Adrenal gland (tissue), 5 donors: ENCODE measurements around the gene CD46.
"Not testable (repeated sequence)": the region's sequence is repeated elsewhere in the genome, so short reads cannot be mapped to it uniquely, and the experiment has no call there.

Source experiments
- POLR2A ChIP-seq, 2 donors: fragments of 450-650 bp; IDR thresholded peaks; one replicate each; pipeline ENCODE4 v1.6.1; 2017; ENCODE audit warnings: antibody characterized with exemption in 2 of 2, mild to moderate bottlenecking in 2 of 2, moderate library complexity in 1 of 2
- TF ChIP-seq, protein P1 (sequence below), 6 experiments: fragments of 450-650 bp in 4 of 6; fragments of 200-600 bp in 2 of 6; sonication (generic) in 1 of 6; IDR thresholded peaks; 1 replicate in 5 of 6; 2 replicates in 1 of 6; pipeline versions ENCODE4 v1.5.1 to v1.8.0; 2016 to 2021; ENCODE audit warnings: antibody characterized with exemption in 6 of 6, mild to moderate bottlenecking in 2 of 6, moderate library complexity in 1 of 6
- donor health status: DM: no; HTN: no; CAD: no.

DNA sequence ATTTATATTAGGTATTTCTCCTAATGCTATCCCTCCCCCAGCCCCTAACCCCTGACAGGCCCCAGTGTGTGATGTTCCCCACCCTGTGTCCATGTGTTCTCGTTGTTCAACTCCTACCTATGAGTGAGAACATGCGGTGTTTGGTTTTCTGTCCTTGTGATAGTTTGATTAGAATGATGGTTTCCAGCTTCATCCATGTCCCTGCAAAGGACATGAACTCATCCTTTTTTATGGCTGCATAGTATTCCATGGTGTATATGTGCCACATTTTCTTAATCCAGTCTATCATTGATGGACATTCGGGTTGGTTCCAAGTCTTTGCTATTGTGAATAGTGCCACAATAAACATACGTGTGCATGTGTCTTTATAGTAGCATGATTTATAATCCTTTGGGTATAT, 18.7 kb downstream of the CD46 start:
- TF ChIP-seq, protein P1, sequence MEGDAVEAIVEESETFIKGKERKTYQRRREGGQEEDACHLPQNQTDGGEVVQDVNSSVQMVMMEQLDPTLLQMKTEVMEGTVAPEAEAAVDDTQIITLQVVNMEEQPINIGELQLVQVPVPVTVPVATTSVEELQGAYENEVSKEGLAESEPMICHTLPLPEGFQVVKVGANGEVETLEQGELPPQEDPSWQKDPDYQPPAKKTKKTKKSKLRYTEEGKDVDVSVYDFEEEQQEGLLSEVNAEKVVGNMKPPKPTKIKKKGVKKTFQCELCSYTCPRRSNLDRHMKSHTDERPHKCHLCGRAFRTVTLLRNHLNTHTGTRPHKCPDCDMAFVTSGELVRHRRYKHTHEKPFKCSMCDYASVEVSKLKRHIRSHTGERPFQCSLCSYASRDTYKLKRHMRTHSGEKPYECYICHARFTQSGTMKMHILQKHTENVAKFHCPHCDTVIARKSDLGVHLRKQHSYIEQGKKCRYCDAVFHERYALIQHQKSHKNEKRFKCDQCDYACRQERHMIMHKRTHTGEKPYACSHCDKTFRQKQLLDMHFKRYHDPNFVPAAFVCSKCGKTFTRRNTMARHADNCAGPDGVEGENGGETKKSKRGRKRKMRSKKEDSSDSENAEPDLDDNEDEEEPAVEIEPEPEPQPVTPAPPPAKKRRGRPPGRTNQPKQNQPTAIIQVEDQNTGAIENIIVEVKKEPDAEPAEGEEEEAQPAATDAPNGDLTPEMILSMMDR (IDR thresholded peaks at IDR 0.05), result not testable (repeated sequence)
- TF ChIP-seq POLR2A (IDR thresholded peaks at IDR 0.05), result not testable (repeated sequence)
